Ishikawa (cell line): ENCODE results near the gene LIMK1.

Experiments
- CEBPB ChIP-seq: IDR thresholded peaks from 2 replicates; pipeline ENCODE4 v1.6.1; 2012
- CREB1 ChIP-seq: IDR thresholded peaks from 2 replicates; pipeline ENCODE4 v1.6.1; 2012; ENCODE audit warnings: low read depth
- EGR1 ChIP-seq: IDR thresholded peaks from 2 replicates; pipeline ENCODE4 v1.6.1; 2012
- EP300 ChIP-seq: IDR thresholded peaks from 2 replicates; pipeline ENCODE4 v1.6.1; 2012; ENCODE audit warnings: borderline replicate concordance
- NFIC ChIP-seq: IDR thresholded peaks from 2 replicates; pipeline ENCODE4 v1.6.1; 2012
- RAD21 ChIP-seq: IDR thresholded peaks from 2 replicates; pipeline ENCODE4 v1.6.1; 2012; ENCODE audit warnings: low read depth
- TCF12 ChIP-seq: IDR thresholded peaks from 2 replicates; pipeline ENCODE4 v1.6.1; 2012; ENCODE audit warnings: low read depth
- YY1 ChIP-seq: IDR thresholded peaks from 2 replicates; pipeline ENCODE4 v1.6.1; 2012; ENCODE audit warnings: low read depth
- TF ChIP-seq, protein P1 (sequence below): IDR thresholded peaks from 2 replicates; pipeline ENCODE4 v1.6.1; 2012

- TF ChIP-seq YY1 (no peak), CEBPB (no peak), RAD21 (no peak), CREB1 (no peak), EP300 (no peak), NFIC (no peak), TCF12 (no peak), EGR1 (no peak)
- TF ChIP-seq, protein P1, sequence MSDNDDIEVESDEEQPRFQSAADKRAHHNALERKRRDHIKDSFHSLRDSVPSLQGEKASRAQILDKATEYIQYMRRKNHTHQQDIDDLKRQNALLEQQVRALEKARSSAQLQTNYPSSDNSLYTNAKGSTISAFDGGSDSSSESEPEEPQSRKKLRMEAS: peak; percentile 81
Measured at GRCh38 chr7:74083117-74083876, at the start of gene LIMK1.
